Pulmonary artery endothelial cell (primary cell): ENCODE measurements around the gene ZNF280A. TPM values are rescaled to one million over a fixed set of nuclear protein-coding genes. Genes with fewer than 3 reads are reported as not detected.

Experiments used
- DNase-seq: peaks from one replicate; pipeline ENCODE4 v3.0.0-alpha.2; 2011; ENCODE audit warnings: low read depth, low spot score
- total RNA-seq: library from RNA; depleted of rRNA; stranded (reverse); fragments of >200 nt; gene quantifications from 2 replicates; pipeline ENCODE4 v1.2.3, GENCODE V29; 2014

ZNF280A gene
- total RNA-seq: not detected in 2 replicates

- DNase-seq: no peak
These were observed at the start of gene ZNF280A for GRCh38 chr22:22520020-22520656. Gene ZNF280A (minus strand): TSS chr22:22520270. CDS start chr22:22515630, 4,640 bp downstream.

- DNase-seq: no peak
These were observed 49.1 kb upstream of the ZNF280A start for GRCh38 chr22:22569218-22569617.

- no peak for DNase-seq
These were observed 45.9 kb upstream of the ZNF280A start for GRCh38 chr22:22565981-22566380.

- no peak for DNase-seq
These were observed 39.0 kb upstream of the ZNF280A start, which contains the start of gene PRAME for GRCh38 chr22:22558972-22559603. Gene PRAME (minus strand): TSS chr22:22559265. CDS start chr22:22556832, 2,433 bp downstream.

GRCh38 chr22:22558071-22558971 is 38.3 kb upstream of the ZNF280A start:
- DNase-seq: no peak

GRCh38 chr22:22556995-22557925 is 37.2 kb upstream of the ZNF280A start:
- no peak for DNase-seq

GRCh38 chr22:22556578-22556977 is 36.5 kb upstream of the ZNF280A start:
- no peak for DNase-seq

GRCh38 chr22:22555596-22555995 is 35.5 kb upstream of the ZNF280A start:
- no peak for DNase-seq

GRCh38 chr22:22554587-22555284 is 34.7 kb upstream of the ZNF280A start:
- DNase-seq: no peak

GRCh38 chr22:22553735-22554586 is 33.9 kb upstream of the ZNF280A start:
- DNase-seq: no peak

- DNase-seq: no peak
These were observed 33.1 kb upstream of the ZNF280A start for GRCh38 chr22:22553141-22553540.

GRCh38 chr22:22552630-22553029 is 32.6 kb upstream of the ZNF280A start:
- DNase-seq: no peak

- DNase-seq: no peak
These were observed 30.8 kb upstream of the ZNF280A start for GRCh38 chr22:22550789-22551434.

GRCh38 chr22:22548910-22549309 is 28.8 kb upstream of the ZNF280A start:
- DNase-seq: no peak

- no peak for DNase-seq
These were observed 28.2 kb upstream of the ZNF280A start for GRCh38 chr22:22548317-22548716.

- DNase-seq: no peak
These were observed 27.7 kb upstream of the ZNF280A start for GRCh38 chr22:22547692-22548300.

- DNase-seq: no peak
These were observed 27.2 kb upstream of the ZNF280A start for GRCh38 chr22:22547226-22547625.

- DNase-seq: no peak
These were observed 26.4 kb upstream of the ZNF280A start for GRCh38 chr22:22546490-22546889.
